ENCODE measurements around the gene PAK4.

Gene PAK4

DNA sequence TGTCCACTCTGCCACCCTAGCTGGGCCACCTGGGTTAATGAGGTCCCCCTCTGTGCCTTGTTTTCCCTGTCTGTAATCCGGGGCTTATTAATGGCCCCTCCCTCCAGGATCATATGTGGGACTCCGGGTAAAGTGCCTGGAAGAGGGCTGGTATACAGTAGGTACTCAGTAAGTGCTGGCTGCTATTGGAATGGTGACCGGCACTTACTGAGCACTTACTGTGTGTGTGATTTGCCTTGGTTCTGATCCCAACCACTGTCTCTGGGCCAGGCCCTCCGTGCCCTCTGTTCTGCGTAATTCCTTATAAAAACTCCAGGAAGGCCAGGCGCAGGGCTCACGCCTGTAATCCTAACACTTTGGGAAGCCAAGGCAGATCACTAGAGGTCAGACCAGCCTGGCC lies 40.3 kb downstream of the PAK4 start:
- no peak for DNase-seq (ENCODE audit: low spot score)

DNA sequence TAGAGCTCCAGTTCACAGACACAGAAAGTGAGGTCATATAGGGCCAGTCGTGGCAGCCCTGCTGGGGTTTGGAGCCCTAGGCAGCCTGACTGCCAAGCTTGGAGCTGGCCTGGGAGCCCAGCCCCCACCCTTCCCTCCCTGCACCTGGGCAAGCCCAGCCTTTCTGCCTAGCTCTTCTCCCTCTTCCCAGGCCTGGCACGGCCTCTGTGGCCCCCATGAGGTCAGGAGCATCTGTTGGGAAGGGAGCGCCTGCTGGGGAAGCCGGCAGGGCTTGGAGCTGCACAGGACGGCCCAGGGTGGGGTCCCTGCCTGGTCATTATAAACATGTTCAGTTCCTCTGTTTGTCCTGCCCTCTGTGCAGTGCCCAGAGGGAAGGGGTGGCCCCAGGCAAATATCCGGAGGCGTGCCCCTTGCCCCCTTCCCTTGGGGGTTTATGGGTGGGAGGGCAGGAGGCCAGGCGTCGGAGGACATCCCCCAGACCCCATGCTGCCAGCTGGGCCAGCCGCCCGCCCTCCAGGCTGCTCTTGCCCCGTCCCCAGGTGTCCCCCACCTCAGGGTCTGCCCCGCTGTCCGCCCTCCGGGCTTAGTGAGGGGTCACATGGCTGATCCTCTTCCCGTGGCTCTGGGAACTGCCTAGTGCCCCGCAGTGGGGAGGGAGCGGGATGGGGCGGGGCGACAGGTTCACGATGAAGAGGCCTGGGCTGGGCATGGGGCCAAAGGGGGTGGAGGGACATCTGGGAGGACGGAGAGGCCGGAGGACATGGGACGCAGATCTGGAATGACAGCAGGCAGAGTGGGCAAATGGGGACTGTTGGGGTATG lies 41.2 kb downstream of the PAK4 start:
- no peak for DNase-seq (ENCODE audit: low spot score)

DNA sequence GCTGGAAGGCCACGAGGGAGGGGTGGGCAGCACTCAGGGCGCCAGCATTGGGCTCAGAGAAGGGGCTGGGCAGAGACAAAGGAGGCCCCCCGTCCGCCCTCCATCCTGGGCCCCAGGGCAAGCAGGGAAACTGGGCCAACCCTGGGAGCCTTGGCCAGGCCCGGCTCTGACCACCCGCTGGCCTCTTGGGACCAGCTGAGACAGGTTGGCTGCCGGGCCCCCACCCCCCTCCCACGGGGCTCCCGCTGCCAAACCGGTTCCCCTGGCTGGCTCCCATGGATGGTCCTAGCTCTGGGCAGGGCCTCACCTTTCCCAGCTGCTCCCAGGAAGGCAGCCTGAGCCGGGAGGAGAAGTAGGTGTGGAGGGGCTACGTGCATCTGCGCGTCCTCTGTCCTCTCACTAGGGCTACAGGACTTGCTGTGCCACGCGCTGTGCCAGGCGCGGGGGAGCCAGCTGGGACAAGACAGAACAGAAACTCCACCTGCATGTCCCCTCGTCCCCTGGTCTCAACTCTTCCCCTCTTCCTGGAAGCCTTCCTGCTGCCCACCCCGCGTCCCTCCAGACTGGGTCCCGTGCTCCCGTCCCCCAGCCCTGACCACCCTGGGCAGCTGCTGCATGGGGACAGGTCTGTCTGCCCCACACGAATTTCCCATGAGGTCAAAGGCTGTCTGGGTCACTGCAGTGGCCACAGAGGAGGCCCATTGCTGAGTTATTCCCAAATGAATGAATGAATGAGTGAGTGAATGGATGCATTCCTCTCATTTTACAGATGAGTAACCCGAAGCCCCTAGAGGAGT lies 42.1 kb downstream of the PAK4 start:
- no peak for DNase-seq (ENCODE audit: low spot score)

DNA sequence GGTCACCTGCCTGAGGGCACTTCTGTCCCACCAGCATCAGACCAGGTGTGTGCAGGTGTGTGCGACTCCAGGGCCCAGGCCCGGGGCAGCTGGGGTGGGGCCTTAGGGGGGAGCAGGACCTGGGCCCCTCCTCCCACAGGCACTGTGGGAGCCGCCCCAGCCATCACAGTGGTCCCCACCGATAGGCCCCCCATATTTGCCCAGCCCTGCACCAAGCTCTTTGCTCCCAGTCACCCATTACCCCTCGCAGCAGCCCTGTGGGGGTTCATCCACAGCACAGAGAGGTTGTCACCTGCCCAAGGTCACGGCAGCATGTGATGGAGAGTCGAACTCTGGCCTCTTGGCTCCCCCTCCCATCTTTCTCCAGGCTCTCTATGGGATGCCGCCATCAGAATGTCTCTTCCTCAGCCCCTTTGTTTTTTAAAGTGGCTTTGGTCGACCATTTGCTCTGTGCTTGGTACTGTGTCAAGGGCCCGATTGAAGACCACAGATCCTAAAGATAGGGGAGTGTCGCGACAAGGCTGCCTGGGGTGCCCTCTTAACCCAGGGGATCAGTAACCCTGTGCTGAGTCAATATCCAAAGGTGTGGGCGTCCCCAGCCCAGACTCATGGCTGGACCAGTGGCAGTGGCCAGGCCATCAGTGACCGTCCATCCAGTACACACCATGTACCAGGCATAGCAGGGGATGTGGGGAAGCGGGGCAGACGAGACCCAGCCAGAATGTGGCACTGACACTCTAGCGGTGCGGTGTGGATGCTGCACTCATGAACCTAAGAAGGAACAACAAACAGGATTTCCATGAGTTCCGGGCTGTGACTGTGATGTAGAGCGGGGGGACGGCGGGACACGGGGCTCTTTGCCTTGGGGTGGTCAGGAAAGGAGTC lies 42.9 kb downstream of the PAK4 start:
- DNase-seq (ENCODE audit: low spot score) = no peak

DNA sequence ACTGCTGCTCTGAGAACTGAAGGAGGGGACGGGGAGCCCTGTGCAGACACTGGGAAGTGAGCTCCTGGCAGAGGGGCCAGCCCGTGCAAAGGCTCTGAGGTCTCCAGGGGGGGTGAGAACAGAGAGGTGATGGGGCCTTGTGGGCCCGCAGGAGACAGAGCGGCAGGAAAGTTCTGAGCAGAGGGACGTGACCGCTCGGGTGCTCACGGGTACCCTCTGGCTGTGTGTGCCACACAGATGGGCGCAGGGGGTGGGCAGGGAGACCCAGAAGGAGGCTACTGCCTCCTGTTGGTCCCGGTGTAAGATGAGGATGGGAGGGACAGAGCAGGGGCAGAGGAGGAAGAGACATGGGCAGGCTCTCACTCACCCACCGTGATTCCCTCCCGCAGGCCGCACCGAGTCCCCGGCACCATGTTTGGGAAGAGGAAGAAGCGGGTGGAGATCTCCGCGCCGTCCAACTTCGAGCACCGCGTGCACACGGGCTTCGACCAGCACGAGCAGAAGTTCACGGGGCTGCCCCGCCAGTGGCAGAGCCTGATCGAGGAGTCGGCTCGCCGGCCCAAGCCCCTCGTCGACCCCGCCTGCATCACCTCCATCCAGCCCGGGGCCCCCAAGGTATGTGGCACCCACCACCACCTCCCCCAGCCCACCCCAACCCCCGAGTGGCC lies 43.7 kb downstream of the PAK4 start:
- DNase-seq (ENCODE audit: low spot score) = no peak

- DNase-seq (ENCODE audit: low spot score) = no peak
These were observed 45.0 kb downstream of the PAK4 start for GRCh38 chr19:39170386-39171231.

DNA sequence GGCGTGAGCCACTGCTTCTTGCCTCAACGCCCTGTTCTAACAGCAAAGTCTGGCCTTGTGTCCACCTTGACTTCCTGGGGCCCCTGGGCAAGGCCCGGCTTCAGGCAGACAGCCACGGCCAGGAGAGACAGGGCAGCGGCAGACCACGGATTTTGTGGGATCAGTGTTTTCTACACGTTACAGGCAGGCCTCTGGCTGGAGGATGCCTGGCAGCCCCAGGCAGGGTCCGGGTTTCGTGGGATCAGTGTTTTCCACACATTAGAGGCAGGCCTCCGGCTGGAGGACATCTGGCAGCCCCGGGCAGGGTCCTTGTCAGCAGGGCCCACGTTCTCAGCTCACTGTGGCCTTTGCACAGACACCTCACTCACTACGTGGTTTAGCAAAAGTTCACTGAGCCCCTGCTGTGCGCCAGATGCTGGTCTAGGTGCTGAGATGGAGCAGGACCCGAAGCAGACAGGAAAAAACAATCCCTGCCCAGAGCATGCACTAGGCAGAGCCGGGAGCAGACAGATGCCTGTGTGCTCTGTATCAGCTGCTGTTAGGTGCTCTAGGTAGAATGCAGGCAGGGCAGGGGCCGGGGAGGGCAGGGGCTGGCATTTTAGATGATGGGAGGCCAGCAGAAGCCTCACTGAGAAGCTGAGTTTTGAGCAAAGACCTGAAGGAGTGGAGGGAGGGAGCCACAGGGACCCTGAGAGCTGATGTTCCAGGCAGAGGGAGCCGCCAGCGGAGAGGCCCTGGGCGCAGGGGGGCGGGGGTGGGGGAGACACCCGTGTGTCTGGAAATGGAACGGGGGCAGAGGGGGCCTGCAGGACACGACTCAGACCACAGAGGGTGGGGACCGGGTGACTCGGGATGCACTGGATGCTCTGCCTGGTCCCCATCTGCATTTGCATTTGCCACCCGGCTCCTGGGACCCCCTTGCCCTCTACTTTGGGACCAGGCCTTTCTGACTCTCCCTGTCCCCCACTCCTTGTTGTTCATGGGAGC lies 46.2 kb downstream of the PAK4 start:
- DNase-seq (ENCODE audit: low spot score) = no peak

DNA sequence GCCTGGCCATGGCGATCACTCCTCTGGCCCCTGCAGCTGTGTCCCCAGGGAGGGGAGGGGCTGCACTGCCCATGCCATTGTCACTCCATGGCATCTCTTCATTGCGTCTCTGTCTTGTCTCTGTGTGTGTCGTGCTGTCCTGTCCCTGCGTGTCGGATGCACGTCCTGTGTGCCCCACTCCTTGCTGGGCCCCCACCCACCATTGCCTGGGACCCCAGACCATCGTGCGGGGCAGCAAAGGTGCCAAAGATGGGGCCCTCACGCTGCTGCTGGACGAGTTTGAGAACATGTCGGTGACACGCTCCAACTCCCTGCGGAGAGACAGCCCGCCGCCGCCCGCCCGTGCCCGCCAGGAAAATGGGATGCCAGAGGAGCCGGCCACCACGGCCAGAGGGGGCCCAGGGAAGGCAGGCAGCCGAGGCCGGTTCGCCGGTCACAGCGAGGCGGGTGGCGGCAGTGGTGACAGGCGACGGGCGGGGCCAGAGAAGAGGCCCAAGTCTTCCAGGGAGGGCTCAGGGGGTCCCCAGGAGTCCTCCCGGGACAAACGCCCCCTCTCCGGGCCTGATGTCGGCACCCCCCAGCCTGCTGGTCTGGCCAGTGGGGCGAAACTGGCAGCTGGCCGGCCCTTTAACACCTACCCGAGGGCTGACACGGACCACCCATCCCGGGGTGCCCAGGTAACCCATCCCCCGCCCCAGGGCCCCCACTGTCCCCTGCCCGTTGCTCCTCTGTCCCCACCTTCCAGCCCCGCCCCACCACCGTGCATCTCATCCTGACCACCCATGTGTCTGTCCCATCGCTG lies 47.3 kb downstream of the PAK4 start:
- DNase-seq (ENCODE audit: low spot score) = no peak

- DNase-seq (ENCODE audit: low spot score) = no peak
These were observed 48.0 kb downstream of the PAK4 start for GRCh38 chr19:39173502-39173991.

DNA sequence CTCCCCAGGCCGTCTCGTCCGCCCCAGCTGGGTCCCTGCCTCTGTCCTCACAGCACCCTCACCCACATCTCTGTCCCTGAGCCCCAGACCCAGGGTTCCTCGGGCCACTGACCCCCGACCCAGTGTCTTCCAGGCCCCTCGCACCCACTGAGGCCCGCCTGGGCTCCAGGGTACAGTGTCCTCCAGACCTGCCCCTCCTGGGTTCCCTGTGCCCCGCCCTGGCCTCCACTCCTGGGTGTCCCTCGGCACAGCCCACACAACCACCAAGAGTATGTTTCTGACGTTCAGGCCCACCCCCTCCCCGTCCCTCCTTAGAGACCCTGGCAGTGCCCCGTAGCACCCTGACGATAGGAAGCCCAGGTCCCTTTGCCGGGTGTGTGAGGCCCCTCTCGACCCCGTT lies 48.6 kb downstream of the PAK4 start:
- DNase-seq (ENCODE audit: low spot score) = no peak

- DNase-seq (ENCODE audit: low spot score) = no peak
These were observed 49.3 kb downstream of the PAK4 start for GRCh38 chr19:39174558-39175544.

- DNase-seq (ENCODE audit: low spot score) = no peak
These were observed 50.0 kb downstream of the PAK4 start for GRCh38 chr19:39175564-39175963.

DNA sequence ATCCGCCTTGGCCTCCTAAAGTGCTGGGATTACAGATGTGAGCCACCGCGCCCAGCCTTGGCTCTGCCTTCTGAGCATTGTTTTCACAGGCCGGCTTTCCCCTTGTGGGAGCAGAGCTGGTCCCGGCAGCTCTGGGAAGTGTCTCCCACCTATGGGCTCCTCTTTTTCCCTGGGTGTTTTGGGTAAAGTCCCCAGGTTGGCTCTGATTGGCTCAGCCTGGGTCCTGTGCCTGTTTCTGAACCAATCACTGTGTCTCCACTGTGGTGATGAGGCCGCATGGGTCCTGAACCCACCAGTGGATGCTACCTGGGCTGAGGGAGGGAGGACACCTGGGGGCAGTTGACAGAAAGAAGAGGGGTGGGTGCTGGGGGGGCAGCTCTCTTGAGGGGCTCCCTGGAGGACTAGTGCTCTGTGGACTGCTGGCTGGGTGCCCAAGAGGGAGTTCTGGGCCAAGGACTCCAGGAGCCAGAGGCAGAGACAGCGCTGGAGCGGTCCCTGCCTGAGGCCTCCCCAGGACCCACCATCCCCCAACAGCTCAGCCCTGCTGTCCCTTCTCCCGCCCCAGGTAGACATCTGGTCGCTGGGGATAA lies 51.6 kb downstream of the PAK4 start:
- no peak for DNase-seq (ENCODE audit: low spot score)

- DNase-seq (ENCODE audit: low spot score) = no peak
These were observed 52.1 kb downstream of the PAK4 start for GRCh38 chr19:39177736-39178135.

DNA sequence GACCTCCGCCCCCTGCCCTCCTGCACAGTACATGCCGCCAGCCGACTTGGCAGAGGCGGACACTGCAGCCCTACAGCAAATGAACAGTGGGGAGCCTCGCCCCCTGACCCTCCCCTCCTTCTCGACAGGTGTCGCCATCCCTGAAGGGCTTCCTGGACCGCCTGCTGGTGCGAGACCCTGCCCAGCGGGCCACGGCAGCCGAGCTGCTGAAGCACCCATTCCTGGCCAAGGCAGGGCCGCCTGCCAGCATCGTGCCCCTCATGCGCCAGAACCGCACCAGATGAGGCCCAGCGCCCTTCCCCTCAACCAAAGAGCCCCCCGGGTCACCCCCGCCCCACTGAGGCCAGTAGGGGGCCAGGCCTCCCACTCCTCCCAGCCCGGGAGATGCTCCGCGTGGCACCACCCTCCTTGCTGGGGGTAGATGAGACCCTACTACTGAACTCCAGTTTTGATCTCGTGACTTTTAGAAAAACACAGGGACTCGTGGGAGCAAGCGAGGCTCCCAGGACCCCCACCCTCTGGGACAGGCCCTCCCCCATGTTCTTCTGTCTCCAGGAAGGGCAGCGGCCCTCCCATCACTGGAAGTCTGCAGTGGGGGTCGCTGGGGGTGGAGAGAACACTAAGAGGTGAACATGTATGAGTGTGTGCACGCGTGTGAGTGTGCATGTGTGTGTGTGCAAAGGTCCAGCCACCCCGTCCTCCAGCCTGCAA lies 52.9 kb downstream of the PAK4 start:
- DNase-seq (ENCODE audit: low spot score) = no peak

GRCh38 chr19:39179754-39180153 lies 54.2 kb downstream of the PAK4 start:
- DNase-seq (ENCODE audit: low spot score) = no peak

Data from germinal center (tissue), 1 donor.